Stimulated activated naive CD8-positive, alpha-beta T cell treated with anti-CD3 and anti-CD28 coated beads, Interleukin-15, Interleukin-2, amounts not matched to agents 100 U/mL and 50 U/mL, for 24 hours (primary cell): ENCODE measurements around the gene ATF7IP.
"Not testable (repeated sequence)": the region's sequence is repeated elsewhere in the genome, so short reads cannot be mapped to it uniquely, and the experiment has no call there.

ENCODE experiments used
- ATAC-seq: fragments of 150-1000 bp; cut with Tn5 transposase; one replicate; pipeline ENCODE4 v1.10.0; 2021
- DNase-seq: peaks from one replicate; pipeline ENCODE4 v3.0.0; 2021

ATF7IP gene

GRCh38 chr12:14367040-14367661 lies 1.7 kb downstream of the ATF7IP start:
- DNase-seq: no peak

GRCh38 chr12:14369311-14369710 lies 3.8 kb downstream of the ATF7IP start:
- DNase-seq: no peak
- ATAC-seq: no peak

More at GRCh38 chr12:14367040-14367661, 1.7 kb downstream of the ATF7IP start:
- ATAC-seq: peak; percentile 62

GRCh38 chr12:14373217-14373616 lies 7.7 kb downstream of the ATF7IP start:
- ATAC-seq (peak; percentile 29), DNase-seq (no peak)

GRCh38 chr12:14379508-14379907 lies 14.0 kb downstream of the ATF7IP start:
- DNase-seq: no peak
- ATAC-seq: no peak

GRCh38 chr12:14384783-14385638 lies 19.5 kb downstream of the ATF7IP start:
- peak; percentile 97 for ATAC-seq
- peak; percentile 50 for DNase-seq

GRCh38 chr12:14387219-14387871 lies 21.9 kb downstream of the ATF7IP start:
- DNase-seq: no peak
- ATAC-seq: no peak

- ATAC-seq (no peak), DNase-seq (no peak)
These were observed 25.0 kb downstream of the ATF7IP start for GRCh38 chr12:14390449-14390848.

GRCh38 chr12:14390870-14391530 lies 25.5 kb downstream of the ATF7IP start:
- DNase-seq (no peak), ATAC-seq (peak; percentile 44)

- no peak for DNase-seq
- ATAC-seq: no peak
These were observed 28.3 kb downstream of the ATF7IP start for GRCh38 chr12:14393751-14394150.

GRCh38 chr12:14394317-14395073 lies 29.0 kb downstream of the ATF7IP start:
- no peak for DNase-seq

GRCh38 chr12:14395074-14395778 lies 29.7 kb downstream of the ATF7IP start:
- DNase-seq (no peak), ATAC-seq (no peak)

More at GRCh38 chr12:14394317-14395073, 29.0 kb downstream of the ATF7IP start:
- ATAC-seq: peak; percentile 84

- ATAC-seq (peak; percentile 69), DNase-seq (no peak)
These were observed 30.6 kb downstream of the ATF7IP start for GRCh38 chr12:14396071-14396470.

GRCh38 chr12:14399871-14400270 lies 34.4 kb downstream of the ATF7IP start:
- ATAC-seq (peak; percentile 65), DNase-seq (no peak)

GRCh38 chr12:14400599-14400998 lies 35.1 kb downstream of the ATF7IP start:
- DNase-seq (no peak), ATAC-seq (no peak)

GRCh38 chr12:14401267-14401666 lies 35.8 kb downstream of the ATF7IP start:
- not testable (repeated sequence) for DNase-seq, ATAC-seq

GRCh38 chr12:14402697-14403096 lies 37.2 kb downstream of the ATF7IP start:
- ATAC-seq: no peak
- no peak for DNase-seq

GRCh38 chr12:14403293-14403692 lies 37.8 kb downstream of the ATF7IP start:
- ATAC-seq (no peak), DNase-seq (no peak)

- no peak for DNase-seq
These were observed 38.3 kb downstream of the ATF7IP start for GRCh38 chr12:14403711-14404196.

GRCh38 chr12:14405407-14405806 lies 39.9 kb downstream of the ATF7IP start:
- ATAC-seq, DNase-seq: not testable (repeated sequence)

More at GRCh38 chr12:14403711-14404196, 38.3 kb downstream of the ATF7IP start:
- peak; percentile 12 for ATAC-seq

GRCh38 chr12:14408208-14408607 lies 42.7 kb downstream of the ATF7IP start:
- ATAC-seq: peak; percentile 51
- DNase-seq: no peak

GRCh38 chr12:14410177-14410576 lies 44.7 kb downstream of the ATF7IP start:
- DNase-seq (no peak), ATAC-seq (no peak)
